ENCODE measurements around the gene EPO. TPM values are rescaled to one million over a fixed set of nuclear protein-coding genes. Genes with fewer than 3 reads are reported as not detected.

Gene EPO
- total RNA-seq, 1 donor from 2014 or later = not detected

GRCh38 chr7:100678291-100678984 is 41.8 kb upstream of the EPO start:
- DNase-seq (no peak), ATAC-seq (no peak)
- intact Hi-C loops (cut with DNase I) = no loop called here
- H3K36me3 ChIP-seq = peaks cover 73% of the 10 kb centered on the region
- TF ChIP-seq, protein P1, sequence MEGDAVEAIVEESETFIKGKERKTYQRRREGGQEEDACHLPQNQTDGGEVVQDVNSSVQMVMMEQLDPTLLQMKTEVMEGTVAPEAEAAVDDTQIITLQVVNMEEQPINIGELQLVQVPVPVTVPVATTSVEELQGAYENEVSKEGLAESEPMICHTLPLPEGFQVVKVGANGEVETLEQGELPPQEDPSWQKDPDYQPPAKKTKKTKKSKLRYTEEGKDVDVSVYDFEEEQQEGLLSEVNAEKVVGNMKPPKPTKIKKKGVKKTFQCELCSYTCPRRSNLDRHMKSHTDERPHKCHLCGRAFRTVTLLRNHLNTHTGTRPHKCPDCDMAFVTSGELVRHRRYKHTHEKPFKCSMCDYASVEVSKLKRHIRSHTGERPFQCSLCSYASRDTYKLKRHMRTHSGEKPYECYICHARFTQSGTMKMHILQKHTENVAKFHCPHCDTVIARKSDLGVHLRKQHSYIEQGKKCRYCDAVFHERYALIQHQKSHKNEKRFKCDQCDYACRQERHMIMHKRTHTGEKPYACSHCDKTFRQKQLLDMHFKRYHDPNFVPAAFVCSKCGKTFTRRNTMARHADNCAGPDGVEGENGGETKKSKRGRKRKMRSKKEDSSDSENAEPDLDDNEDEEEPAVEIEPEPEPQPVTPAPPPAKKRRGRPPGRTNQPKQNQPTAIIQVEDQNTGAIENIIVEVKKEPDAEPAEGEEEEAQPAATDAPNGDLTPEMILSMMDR (IDR thresholded peaks at IDR 0.05) = no peak
- no peak overlapping the region for H3K4me3 ChIP-seq
- no peaks in the 10 kb centered on the region for H3K27me3 ChIP-seq (ENCODE audit: low read depth)
- no peaks in the 10 kb centered on the region for H3K9me3 ChIP-seq
- peaks cover 36% of the 10 kb centered on the region for H3K4me1 ChIP-seq
- H3K27ac ChIP-seq = no peak overlapping the region

GRCh38 chr7:100679129-100679926 is 40.9 kb upstream of the EPO start:
- peaks cover 82% of the 10 kb centered on the region for H3K36me3 ChIP-seq
- no peaks in the 10 kb centered on the region for H3K27me3 ChIP-seq (ENCODE audit: low read depth)
- no peak overlapping the region for H3K27ac ChIP-seq
- H3K9me3 ChIP-seq = no peaks in the 10 kb centered on the region
- H3K4me1 ChIP-seq = peaks cover 36% of the 10 kb centered on the region
- no peak for ATAC-seq
- TF ChIP-seq, protein P1 (IDR thresholded peaks at IDR 0.05) = no peak
- DNase-seq = no peak
- H3K4me3 ChIP-seq = no peak overlapping the region
- intact Hi-C loops (cut with DNase I) = no loop called here

DNA sequence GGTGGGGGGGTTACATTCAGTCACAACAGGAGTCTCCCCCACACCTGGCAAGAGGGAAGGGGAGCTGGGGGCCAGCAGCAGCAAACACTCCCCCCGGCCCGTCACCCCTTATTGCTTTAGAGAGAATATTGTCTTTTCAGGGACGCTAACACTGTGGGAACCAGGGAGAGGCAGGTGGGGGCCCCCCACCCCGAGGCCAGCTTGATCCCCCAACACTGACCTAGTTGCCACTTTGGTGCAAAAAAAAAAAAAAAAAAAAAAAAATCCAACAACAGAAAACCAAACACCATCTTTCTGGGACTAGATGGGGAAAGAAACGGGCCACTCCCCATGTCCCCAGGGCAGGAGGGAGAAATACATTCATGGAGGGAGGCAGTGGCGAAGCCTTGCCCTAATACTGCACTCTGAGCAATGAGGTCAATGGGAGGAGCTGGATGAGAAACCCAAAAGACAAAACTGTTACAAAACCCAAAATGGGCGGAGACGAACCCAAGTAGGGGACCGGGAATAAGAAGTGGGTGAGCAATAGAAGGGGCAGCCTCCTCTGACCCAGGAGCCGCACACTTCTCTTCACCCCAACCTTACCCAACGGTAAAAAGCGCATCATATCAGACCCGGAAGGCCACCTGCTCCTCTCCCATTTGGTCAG is 40.2 kb upstream of the EPO start:
- no peaks in the 10 kb centered on the region for H3K27me3 ChIP-seq (ENCODE audit: low read depth)
- intact Hi-C loops (cut with DNase I) = no loop called here
- TF ChIP-seq, protein P1 (IDR thresholded peaks at IDR 0.05) = no peak
- peaks cover 89% of the 10 kb centered on the region for H3K36me3 ChIP-seq
- H3K27ac ChIP-seq = no peak overlapping the region
- DNase-seq = no peak
- no peak for ATAC-seq
- no peaks in the 10 kb centered on the region for H3K9me3 ChIP-seq
- no peak overlapping the region for H3K4me3 ChIP-seq
- H3K4me1 ChIP-seq = peaks cover 36% of the 10 kb centered on the region

- ATAC-seq (no peak), DNase-seq (peak; percentile 46)
- H3K27me3 ChIP-seq (ENCODE audit: low read depth) = no peaks in the 10 kb centered on the region
- peaks cover 95% of the 10 kb centered on the region for H3K36me3 ChIP-seq
- TF ChIP-seq, protein P1 (IDR thresholded peaks at IDR 0.05) = no peak
- H3K9me3 ChIP-seq = no peaks in the 10 kb centered on the region
- intact Hi-C loops (cut with DNase I) = no loop called here
- peaks cover 34% of the 10 kb centered on the region for H3K4me1 ChIP-seq
- no peak overlapping the region for H3K4me3 ChIP-seq
- H3K27ac ChIP-seq = no peak overlapping the region
Measured at GRCh38 chr7:100680576-100681271, 39.5 kb upstream of the EPO start.

All from lower lobe of right lung (tissue), 2 donors.